Liver (tissue), 9 donors: ENCODE results near the gene ASXL1. TPM values are rescaled to one million over a fixed set of nuclear protein-coding genes. Genes with fewer than 3 reads are reported as not detected.

Experiments used
- DNase-seq: peaks from one replicate; pipeline ENCODE4 v3.0.0-alpha.2; 2017; ENCODE audit warnings: low spot score
- H3K27ac ChIP-seq, 2 donors: one replicate each; pipeline ENCODE4 v1.7.0; 2013; ENCODE audit warnings: inconsistent platforms in 2 of 2, low read length in 2 of 2, control low read depth in 1 of 2, low read depth in 1 of 2, mild to moderate bottlenecking in 1 of 2
- H3K27me3 ChIP-seq, 4 donors: one replicate each; pipeline versions ENCODE4 v1.6.1 to v1.7.0; 2013; ENCODE audit warnings: low read length in 3 of 4, inconsistent platforms in 1 of 4, mild to moderate bottlenecking in 1 of 4, moderate library complexity in 1 of 4; ENCODE audit not compliant: control insufficient read depth in 4 of 4, insufficient read depth in 4 of 4
- H3K36me3 ChIP-seq, 4 donors: one replicate each; pipeline versions ENCODE4 v1.6.1 to v1.7.0; 2013; ENCODE audit warnings: low read length in 3 of 4, mild to moderate bottlenecking in 3 of 4, low read depth in 1 of 4, moderate library complexity in 1 of 4; ENCODE audit not compliant: control insufficient read depth in 4 of 4, insufficient read depth in 3 of 4
- H3K4me1 ChIP-seq, 4 donors: one replicate each; pipeline versions ENCODE4 v1.6.1 to v1.7.0; 2013; ENCODE audit warnings: low read length in 3 of 4, mild to moderate bottlenecking in 3 of 4, moderate library complexity in 1 of 4; ENCODE audit not compliant: control insufficient read depth in 4 of 4, insufficient read depth in 4 of 4
- H3K4me3 ChIP-seq, 3 donors: one replicate each; pipeline versions ENCODE4 v1.6.1 to v1.7.0; 2013; ENCODE audit warnings: low read length in 3 of 3, control low read depth in 1 of 3, low read depth in 1 of 3, mild to moderate bottlenecking in 1 of 3
- H3K9ac ChIP-seq, 2 donors: one replicate each; pipeline ENCODE4 v1.7.0; 2013; ENCODE audit warnings: low read length in 2 of 2, mild to moderate bottlenecking in 2 of 2, moderate library complexity in 2 of 2, control low read depth in 1 of 2, low read depth in 1 of 2
- H3K9me3 ChIP-seq, 4 donors: one replicate each; pipeline versions ENCODE4 v1.6.1 to v1.7.0; 2013; ENCODE audit warnings: low read length in 3 of 4; ENCODE audit not compliant: control insufficient read depth in 4 of 4
- EGR1 ChIP-seq, 2 donors: IDR thresholded peaks; 2 replicates each; pipeline ENCODE4 v1.6.1; 2016 to 2018; ENCODE audit warnings: antibody characterized with exemption in 2 of 2, low read depth in 2 of 2
- GABPA ChIP-seq, 2 donors: IDR thresholded peaks in 1 of 2; conservative IDR thresholded peaks in 1 of 2; 2 replicates each; pipeline ENCODE4 v1.6.1; 2016; ENCODE audit warnings: antibody characterized with exemption in 2 of 2, mild to moderate bottlenecking in 1 of 2, moderate library complexity in 1 of 2
- HNF4G ChIP-seq: IDR thresholded peaks from 2 replicates; pipeline ENCODE4 v1.6.1; 2016; ENCODE audit warnings: antibody characterized with exemption
- JUND ChIP-seq, 2 donors: IDR thresholded peaks; 2 replicates each; pipeline ENCODE4 v1.6.1; 2016; ENCODE audit warnings: antibody characterized with exemption in 2 of 2
- NR2F2 ChIP-seq: IDR thresholded peaks from 2 replicates; pipeline ENCODE4 v1.6.1; 2016; ENCODE audit warnings: antibody characterized with exemption
- RXRA ChIP-seq, 2 donors: IDR thresholded peaks; 2 replicates each; pipeline ENCODE4 v1.6.1; 2017 to 2018; ENCODE audit warnings: antibody characterized with exemption in 2 of 2, mild to moderate bottlenecking in 1 of 2
- SP1 ChIP-seq: IDR thresholded peaks from 2 replicates; pipeline ENCODE4 v1.6.1; 2018; ENCODE audit warnings: antibody characterized with exemption, mild to moderate bottlenecking
- TAF1 ChIP-seq: conservative IDR thresholded peaks from 2 replicates; pipeline ENCODE4 v1.6.1; 2016; ENCODE audit warnings: antibody characterized with exemption, mild to moderate bottlenecking
- YY1 ChIP-seq: IDR thresholded peaks from 2 replicates; pipeline ENCODE4 v1.6.1; 2016; ENCODE audit warnings: antibody characterized with exemption, mild to moderate bottlenecking
- ZBTB33 ChIP-seq: IDR thresholded peaks from 2 replicates; pipeline ENCODE4 v1.6.1; 2016; ENCODE audit warnings: antibody characterized with exemption
- WGBS: extraction: QIAGEN DNeasy Blood & Tissue Kit; methylation state at CpG from one replicate; pipeline ENCODE4 v1.1.7; 2013; 5-methylcytosine and 5-hydroxymethylcytosine counted together
- polyA plus RNA-seq, 2 donors: library from polyadenylated mRNA; stranded (reverse) in 1 of 2; unstranded in 1 of 2; fragments of 200-250 nt in 1 of 2; fragments of >200 nt in 1 of 2; fragmentation: Nextera tagmentation in 1 of 2; extraction: Ambion mirVana in 1 of 2; gene quantifications; one replicate each; pipeline versions ENCODE4 v1.2.1 to v1.2.3, GENCODE V29; 2013 to 2015
- total RNA-seq, 2 donors: library from RNA; depleted of rRNA; stranded (reverse); fragments of >200 nt; gene quantifications; one replicate each; pipeline ENCODE4 v1.2.3, GENCODE V29; 2014
- donor health status: healthy.
- donor health status: healthy.
- donor health status: healthy.
- donor health status: healthy.
- donor health status: healthy.

ASXL1 gene
- total and polyA plus RNA-seq, 4 donors: 13.4 to 61.3 (median 24.5) TPM

- TF ChIP-seq ZBTB33 (peak; percentile 58), TAF1 (no peak), EGR1 (IDR thresholded peaks at IDR 0.05; ENCODE audit: low read depth in 2 of 2) (peak in 1 of 2 donors; percentile 70)
Measured at GRCh38 chr20:32440069-32440757, 82.1 kb downstream of the ASXL1 start (continued).

GRCh38 chr20:32440758-32441078, 82.6 kb downstream of the ASXL1 start:
- DNase-seq: peak; percentile 28
- Histone ChIP-seq H3K9me3 (no peaks in the 10 kb centered on the region), H3K36me3 (peaks cover 0 to 22% (median 16%) of the 10 kb centered on the region in 4 donors), H3K27me3 (no peaks in the 10 kb centered on the region), H3K27ac (peak overlapping the region in 1 of 2 donors; percentile 37), H3K9ac (no peak overlapping the region), H3K4me3 (no peak overlapping the region), H3K4me1 (peaks cover 6 to 42% (median 26%) of the 10 kb centered on the region in 4 donors)
- TF ChIP-seq TAF1: no peak
- no peak for TF ChIP-seq JUND (IDR thresholded peaks at IDR 0.05)
- no peak for TF ChIP-seq NR2F2
- TF ChIP-seq RXRA (IDR thresholded peaks at IDR 0.05): no peak
- TF ChIP-seq YY1: no peak
- no peak for TF ChIP-seq SP1
- no peak for TF ChIP-seq ZBTB33
- WGBS: 83% methylated on average over 4 of the region's 4 CpGs

- Histone ChIP-seq H3K4me3 (no peak overlapping the region), H3K36me3 (peaks cover 0 to 19% (median 8%) of the 10 kb centered on the region in 4 donors), H3K9me3 (no peaks in the 10 kb centered on the region), H3K4me1 (peaks cover 6 to 42% (median 30%) of the 10 kb centered on the region in 4 donors), H3K9ac (no peak overlapping the region), H3K27ac (no peak overlapping the region), H3K27me3 (no peaks in the 10 kb centered on the region)
- no peak for DNase-seq
- 95% methylated on average over 4 of the region's 4 CpGs for WGBS
- no peak for TF ChIP-seq JUND (IDR thresholded peaks at IDR 0.05)
- no peak for TF ChIP-seq HNF4G
- TF ChIP-seq EGR1 (IDR thresholded peaks at IDR 0.05; ENCODE audit: low read depth in 2 of 2): no peak
- TF ChIP-seq GABPA (IDR thresholded peaks at IDR 0.05 in 1 of 2, conservative IDR thresholded peaks at IDR 0.05 in 1 of 2): no peak
- TF ChIP-seq ZBTB33: no peak
- TF ChIP-seq RXRA (IDR thresholded peaks at IDR 0.05): no peak
- no peak for TF ChIP-seq SP1
- no peak for TF ChIP-seq TAF1
Measured at GRCh38 chr20:32441638-32442037, 83.5 kb downstream of the ASXL1 start.
